HG02840 (cell line): ENCODE data around the gene ASPHD1.
"Not testable (repeated sequence)": the region's sequence is repeated elsewhere in the genome, so short reads cannot be mapped to it uniquely, and the experiment has no call there.

Source experiments
- ATAC-seq: cut with Tn5 transposase; IDR thresholded peaks from one replicate; pipeline ENCODE4 v1.9.1; 2021; ENCODE audit warnings: mild to moderate bottlenecking, moderate library complexity, moderate number of reproducible peaks; ENCODE audit not compliant: unreplicated experiment, low FRiP score

ASPHD1 gene, protein sequence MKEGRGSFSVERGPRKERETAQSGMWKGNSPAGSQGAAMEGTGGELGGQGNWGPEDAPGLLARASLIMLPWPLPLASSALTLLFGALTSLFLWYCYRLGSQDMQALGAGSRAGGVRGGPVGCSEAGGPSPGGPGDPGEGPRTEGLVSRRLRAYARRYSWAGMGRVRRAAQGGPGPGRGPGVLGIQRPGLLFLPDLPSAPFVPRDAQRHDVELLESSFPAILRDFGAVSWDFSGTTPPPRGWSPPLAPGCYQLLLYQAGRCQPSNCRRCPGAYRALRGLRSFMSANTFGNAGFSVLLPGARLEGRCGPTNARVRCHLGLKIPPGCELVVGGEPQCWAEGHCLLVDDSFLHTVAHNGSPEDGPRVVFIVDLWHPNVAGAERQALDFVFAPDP

DNA sequence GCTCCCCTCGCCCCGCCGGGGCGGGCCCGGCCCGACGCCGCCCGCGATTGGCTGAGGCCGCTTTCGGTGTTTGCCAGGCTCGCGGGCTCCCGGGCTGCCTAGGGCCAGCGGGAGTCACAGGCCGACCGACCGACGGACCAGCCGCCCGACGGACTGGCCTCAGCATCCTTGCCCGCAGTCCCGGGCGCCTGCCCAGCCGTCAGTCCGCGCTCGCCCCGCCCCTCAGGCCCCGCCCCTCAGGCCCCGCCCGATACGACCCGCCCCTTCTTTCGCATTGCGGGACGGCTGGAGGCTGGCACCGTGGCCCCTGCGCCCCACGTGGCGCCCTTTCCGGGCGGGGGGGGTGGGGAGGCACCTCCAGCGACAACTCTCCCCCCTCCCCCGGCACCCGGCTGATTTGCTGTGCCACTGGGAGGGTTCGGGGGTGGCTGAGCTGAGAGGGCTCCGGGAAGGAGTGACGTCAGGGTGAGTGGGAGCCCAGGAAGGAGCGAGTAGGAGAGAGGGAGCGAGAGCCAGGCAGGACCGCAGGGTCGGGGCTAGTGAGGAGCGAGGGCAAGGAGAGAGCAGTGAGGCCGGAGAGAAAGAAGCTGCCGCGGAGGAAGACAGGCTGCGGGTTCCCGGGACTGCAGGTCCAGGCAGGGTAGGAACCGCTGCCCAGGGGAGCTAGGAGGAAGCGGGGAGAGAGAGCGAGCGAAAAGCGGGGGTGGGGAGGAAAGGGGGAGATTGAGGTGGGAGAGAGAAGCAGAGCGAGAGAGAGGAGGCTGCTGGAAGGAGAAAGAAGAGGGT is at the start of gene ASPHD1:
ASPHD1 (plus strand) TSS at position 387 of the 786 bp plus-strand sequence. CDS start 484 bp downstream, outside the sequence.
- peak; percentile 47 for ATAC-seq

DNA sequence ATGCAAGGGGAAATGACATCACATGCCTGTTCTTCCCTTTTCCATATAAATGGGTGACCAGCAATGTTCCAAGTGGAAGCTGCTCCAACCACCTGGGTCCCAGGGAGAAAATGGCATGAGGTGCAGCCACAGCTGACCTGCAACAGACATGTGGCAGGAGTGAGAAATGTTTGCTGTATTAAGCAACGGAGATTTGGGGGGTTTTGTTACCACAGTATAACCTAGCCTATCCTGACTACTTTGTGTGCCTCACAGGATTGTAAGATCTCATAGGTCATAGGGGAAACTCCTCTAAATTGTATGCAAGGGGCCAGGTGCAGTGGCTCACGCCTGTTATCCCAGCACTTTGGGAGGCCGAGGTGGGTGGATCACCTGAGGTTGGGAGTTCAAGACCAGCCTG is 49.3 kb upstream of the ASPHD1 start:
- no peak for ATAC-seq

- no peak for ATAC-seq
Measured at GRCh38 chr16:29852654-29853053, 47.6 kb upstream of the ASPHD1 start.

- ATAC-seq, result no peak
Measured at GRCh38 chr16:29854520-29855100, 45.7 kb upstream of the ASPHD1 start.

- no peak for ATAC-seq
Measured at GRCh38 chr16:29857133-29857760, 43.0 kb upstream of the ASPHD1 start.

- no peak for ATAC-seq
Measured at GRCh38 chr16:29858149-29858849, 42.0 kb upstream of the ASPHD1 start.

DNA sequence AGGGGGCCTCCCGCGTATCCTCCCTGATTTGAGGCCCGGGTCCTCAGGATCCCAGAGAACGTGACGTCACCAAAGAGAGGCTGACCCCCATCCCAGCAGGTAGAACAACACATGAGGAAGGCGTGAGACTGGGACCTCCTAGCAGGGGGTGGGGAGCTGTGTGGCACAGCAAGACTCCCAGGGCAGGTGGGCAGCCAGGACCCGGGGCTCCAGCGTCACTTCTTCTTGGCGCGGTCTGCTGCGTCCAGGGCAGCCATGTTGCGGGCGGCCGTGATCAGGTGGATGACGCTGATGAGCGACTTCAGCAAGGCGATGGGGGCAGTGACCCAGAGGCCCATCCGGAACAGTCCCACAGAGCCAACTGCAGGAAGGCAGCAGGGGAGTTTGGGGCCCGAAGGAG is 41.3 kb upstream of the ASPHD1 start:
- ATAC-seq, result no peak

DNA sequence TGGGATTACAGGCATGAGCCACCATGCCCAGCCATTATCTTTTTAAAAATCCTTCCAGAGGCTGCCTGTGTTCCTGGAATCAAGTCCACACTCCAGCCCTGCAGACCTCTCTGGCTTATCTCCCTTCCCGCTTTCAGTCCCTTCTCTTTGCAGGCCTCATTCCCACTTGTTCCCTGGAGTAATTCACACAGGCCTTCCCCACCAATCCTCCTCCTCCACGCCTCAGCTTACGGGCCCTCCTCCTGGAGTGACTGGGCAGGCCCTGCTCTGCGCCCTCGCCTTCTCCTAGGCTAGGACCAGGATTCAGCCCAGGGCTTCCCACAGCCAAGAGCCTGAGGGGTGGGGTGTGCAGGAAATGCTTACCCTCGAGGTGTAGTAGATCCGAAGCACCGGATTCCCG is 40.1 kb upstream of the ASPHD1 start:
- no peak for ATAC-seq

- no peak for ATAC-seq
Measured at GRCh38 chr16:29862383-29862883, 37.9 kb upstream of the ASPHD1 start.

DNA sequence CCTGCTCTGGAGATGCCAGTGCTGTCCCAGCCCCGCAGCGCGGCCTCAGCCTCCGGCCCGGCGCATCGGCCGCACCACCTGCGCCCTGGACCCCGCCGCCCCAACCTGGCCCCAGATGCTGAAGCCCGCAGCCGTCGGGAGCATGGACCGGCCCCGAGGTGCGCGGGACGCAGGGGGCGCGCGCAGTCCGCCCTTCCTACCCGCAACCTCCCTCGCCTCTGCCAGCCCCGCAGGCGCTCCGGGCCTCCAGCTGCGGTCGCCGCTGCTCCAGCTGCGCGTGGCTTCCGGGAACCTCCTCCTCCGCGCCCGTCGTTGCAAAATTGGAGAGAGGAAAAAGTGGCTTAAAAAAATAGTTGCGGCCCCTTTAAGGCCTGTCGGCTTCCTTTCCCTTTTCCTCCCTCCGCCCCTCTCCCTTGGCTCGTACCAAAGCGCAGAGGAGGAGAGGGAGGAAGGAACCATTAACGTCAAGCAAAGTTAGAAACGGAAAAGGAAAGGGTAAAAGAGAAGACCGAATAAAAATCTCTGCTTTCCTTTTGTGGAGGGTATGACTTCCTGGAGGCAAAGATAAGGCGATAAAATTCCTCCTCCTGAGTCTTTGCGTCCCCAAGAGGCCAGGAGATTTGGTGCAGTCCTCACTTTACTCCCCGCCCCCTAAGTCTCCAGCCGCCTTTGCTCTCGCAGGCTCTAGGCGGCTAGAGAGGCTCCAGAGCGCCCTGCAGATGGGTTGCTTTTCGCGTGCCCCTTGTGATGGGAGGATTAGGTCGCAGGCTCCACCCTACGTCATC is 37.2 kb upstream of the ASPHD1 start, which contains the start of gene CDIPT:
CDIPT (minus strand) TSS at position 343 of the 785 bp plus-strand sequence. CDS start 369 bp downstream, outside the sequence.
- peak; percentile 92 for ATAC-seq

GRCh38 chr16:29863669-29863984 is 36.7 kb upstream of the ASPHD1 start:
- ATAC-seq, result no peak

- no peak for ATAC-seq
Measured at GRCh38 chr16:29864205-29864604, 36.1 kb upstream of the ASPHD1 start.

- ATAC-seq, result no peak
Measured at GRCh38 chr16:29868396-29869009, 31.8 kb upstream of the ASPHD1 start.

GRCh38 chr16:29869067-29869466 is 31.2 kb upstream of the ASPHD1 start:
- ATAC-seq, result not testable (repeated sequence)

GRCh38 chr16:29871822-29872546 is 28.3 kb upstream of the ASPHD1 start:
- no peak for ATAC-seq

DNA sequence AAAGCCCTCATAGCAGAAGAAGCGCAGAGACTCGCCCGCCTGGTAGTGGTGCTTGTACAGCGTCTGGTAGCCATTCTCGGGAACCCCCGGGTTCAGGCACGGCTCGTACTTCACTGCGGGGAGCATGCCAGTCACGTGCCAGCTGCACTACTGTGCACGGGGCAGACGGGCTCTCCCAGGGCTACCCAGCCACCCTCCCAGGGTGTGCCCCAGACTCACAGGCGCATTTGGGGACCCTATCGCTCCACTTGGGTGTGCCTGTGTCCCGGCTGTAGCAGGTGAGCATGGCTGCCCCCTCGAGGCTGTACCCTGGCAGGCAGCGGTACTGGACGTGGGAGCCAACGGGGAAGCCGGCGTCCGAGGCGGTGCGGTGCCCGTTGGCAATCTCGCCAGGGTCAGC is 27.0 kb upstream of the ASPHD1 start:
- ATAC-seq, result no peak

- no peak for ATAC-seq
Measured at GRCh38 chr16:29875206-29875605, 25.1 kb upstream of the ASPHD1 start.

- ATAC-seq, result no peak
Measured at GRCh38 chr16:29876217-29876593, 24.1 kb upstream of the ASPHD1 start.
